PC-3 (cell line): ENCODE results near the gene P2RY14. TPM values are rescaled to one million over a fixed set of nuclear protein-coding genes. Genes with fewer than 3 reads are reported as not detected.

Experiments
- ATAC-seq: fragments of 200-7000 bp; cut with Tn5 transposase; 2 replicates; pipeline ENCODE4 v1.9.1; 2020; ENCODE audit warnings: mild to moderate bottlenecking, moderate library complexity
- BruUV-seq: library from RNA; stranded (reverse); fragments of 400-500 nt; replicated peaks from 2 replicates; lab custom pipeline; 2021; lab: Mats Ljungman, UMichigan
- CTCF ChIA-PET: fragments of 300-600 bp; sonication (Branson Sonifier 250); formaldehyde crosslinking; loops from one replicate; lab custom pipeline; 2022; ENCODE audit warnings: antibody characterized with exemption; lab: Charles Lee
- POLR2A ChIA-PET: fragments of 300-600 bp; sonication (Branson Sonifier 250); formaldehyde crosslinking; loops from one replicate; lab custom pipeline; 2022; ENCODE audit warnings: antibody characterized with exemption; ENCODE audit not compliant: unreplicated experiment; lab: Charles Lee
- DNase-seq: peaks from one replicate; pipeline ENCODE4 v3.0.0-alpha.2; 2015
- H2AFZ ChIP-seq: fragments of 300-600 bp; sonication (generic); 2 replicates; pipeline ENCODE4 v1.6.0; 2016; ENCODE audit warnings: antibody characterized with exemption, low read length
- H3F3A ChIP-seq: fragments of 300-600 bp; sonication (generic); one replicate; pipeline ENCODE4 v1.6.0; 2017; ENCODE audit warnings: antibody characterized with exemption, low read length, control low read depth, mild to moderate bottlenecking; ENCODE audit not compliant: unreplicated experiment
- H3K27ac ChIP-seq: fragments of 300-600 bp; sonication (generic); 2 replicates; pipeline ENCODE4 v1.5.1; 2016; ENCODE audit warnings: mild to moderate bottlenecking, low read length
- H3K27me3 ChIP-seq: fragments of 300-600 bp; sonication (generic); 2 replicates; pipeline ENCODE4 v1.6.1; 2016; ENCODE audit warnings: low read length, mixed read lengths
- H3K36me3 ChIP-seq: fragments of 300-600 bp; sonication (generic); 2 replicates; pipeline ENCODE4 v1.6.1; 2016; ENCODE audit warnings: low read depth, mixed run types, low read length, mixed read lengths
- H3K4me1 ChIP-seq: fragments of 300-600 bp; sonication (generic); 2 replicates; pipeline ENCODE4 v1.5.1; 2016; ENCODE audit warnings: low read length; ENCODE audit not compliant: insufficient read depth
- H3K4me2 ChIP-seq: fragments of 300-600 bp; sonication (generic); 2 replicates; pipeline ENCODE4 v1.6.0; 2016; ENCODE audit warnings: low read length
- H3K4me3 ChIP-seq: fragments of 300-600 bp; sonication (generic); 2 replicates; pipeline ENCODE4 v1.5.1; 2016; ENCODE audit warnings: mild to moderate bottlenecking, low read length, mixed read lengths
- H3K79me2 ChIP-seq: fragments of 300-600 bp; sonication (generic); 2 replicates; pipeline ENCODE4 v1.6.1; 2017; ENCODE audit warnings: low read length, mixed read lengths
- H3K9ac ChIP-seq: fragments of 300-600 bp; sonication (generic); 2 replicates; pipeline ENCODE4 v1.6.0; 2016; ENCODE audit warnings: mild to moderate bottlenecking, low read length
- H3K9me2 ChIP-seq: fragments of 300-600 bp; sonication (generic); replicated peaks from 2 replicates; pipeline ENCODE4 v1.6.1; 2016; ENCODE audit warnings: mixed run types, low read length, mixed read lengths
- H3K9me3 ChIP-seq: fragments of 300-600 bp; sonication (generic); 2 replicates; pipeline ENCODE4 v1.6.1; 2016; ENCODE audit warnings: low read length, mixed read lengths
- H4K20me1 ChIP-seq: fragments of 300-600 bp; sonication (generic); 2 replicates; pipeline ENCODE4 v1.6.1; 2016; ENCODE audit warnings: low read length, mixed read lengths
- EZH2 ChIP-seq: fragments of 300-600 bp; sonication (generic); IDR thresholded peaks from one replicate; pipeline ENCODE4 v1.6.1; 2017; ENCODE audit warnings: antibody characterized with exemption, mild to moderate bottlenecking, low read length; ENCODE audit not compliant: unreplicated experiment
- EZH2phosphoT487 ChIP-seq: fragments of 300-600 bp; sonication (generic); IDR thresholded peaks from 2 replicates; pipeline ENCODE4 v1.6.1; 2018; ENCODE audit warnings: mild to moderate bottlenecking, antibody characterized with exemption, low read length, borderline replicate concordance
- intact Hi-C: fragments of 100-400 bp; cut with micrococcal nuclease; formaldehyde crosslinking; loops from 2 replicates; pipeline ENCODE4 v1.9.0; 2023
- total RNA-seq: library from RNA; depleted of rRNA; stranded (reverse); fragments of >200 nt; gene quantifications from 2 replicates; pipeline ENCODE4 v1.2.3, GENCODE V29; 2014
- TF ChIP-seq, protein P1 (sequence below): fragments of 300-600 bp; sonication (generic); conservative IDR thresholded peaks from 2 replicates; pipeline ENCODE4 v1.5.1; 2017; ENCODE audit warnings: antibody characterized with exemption, low read depth, mild to moderate bottlenecking, low read length

P2RY14 gene
- total RNA-seq, 1 experiment from 2014 or later, result not detected

DNA sequence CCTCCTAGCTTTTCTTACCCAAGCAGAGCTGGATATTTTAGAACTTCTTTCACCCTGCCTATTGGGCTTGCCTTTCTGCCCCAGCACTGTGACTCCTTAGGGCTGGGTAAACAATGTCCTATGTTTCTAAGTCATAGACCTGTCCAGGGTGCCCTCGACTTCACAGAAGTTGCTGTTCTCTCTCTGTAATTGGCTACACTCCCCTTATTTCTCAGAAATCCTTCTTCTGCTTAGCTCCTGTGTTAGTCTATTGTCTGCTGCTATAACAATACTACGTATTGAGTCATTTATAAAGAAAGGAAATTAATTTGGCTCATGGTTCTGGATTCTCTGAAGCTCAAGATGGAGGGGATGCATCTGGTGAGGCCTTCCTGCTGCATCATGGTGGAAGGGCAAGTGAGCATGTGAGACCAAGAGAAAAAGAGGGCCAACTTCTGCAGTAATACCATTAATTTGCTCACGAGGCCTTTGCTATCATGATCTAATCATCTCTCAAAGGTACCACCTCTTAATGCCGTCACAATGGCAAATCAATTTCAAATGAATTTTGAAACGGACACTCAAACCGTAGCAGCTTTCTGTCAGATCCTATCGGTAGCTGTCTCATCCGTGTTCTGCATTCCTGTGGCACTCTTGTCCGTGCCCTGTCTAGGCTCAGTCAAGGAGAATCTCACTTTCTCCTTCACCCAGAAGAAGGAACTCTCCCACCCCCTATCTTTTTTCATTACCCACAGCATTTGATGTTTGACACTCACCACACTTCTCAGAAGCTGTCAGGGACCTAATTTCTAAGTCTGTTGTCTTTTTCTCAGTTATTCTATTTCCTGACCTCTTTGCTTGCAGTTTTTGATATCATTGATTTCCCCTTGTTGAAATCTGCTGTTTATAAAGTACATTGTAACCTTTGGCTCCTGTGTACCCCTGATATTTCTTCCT lies 53.0 kb downstream of the P2RY14 start:
- no peak overlapping the region for H3K4me2 ChIP-seq
- H3K4me3 ChIP-seq, result no peak overlapping the region
- ATAC-seq, result no peak

DNA sequence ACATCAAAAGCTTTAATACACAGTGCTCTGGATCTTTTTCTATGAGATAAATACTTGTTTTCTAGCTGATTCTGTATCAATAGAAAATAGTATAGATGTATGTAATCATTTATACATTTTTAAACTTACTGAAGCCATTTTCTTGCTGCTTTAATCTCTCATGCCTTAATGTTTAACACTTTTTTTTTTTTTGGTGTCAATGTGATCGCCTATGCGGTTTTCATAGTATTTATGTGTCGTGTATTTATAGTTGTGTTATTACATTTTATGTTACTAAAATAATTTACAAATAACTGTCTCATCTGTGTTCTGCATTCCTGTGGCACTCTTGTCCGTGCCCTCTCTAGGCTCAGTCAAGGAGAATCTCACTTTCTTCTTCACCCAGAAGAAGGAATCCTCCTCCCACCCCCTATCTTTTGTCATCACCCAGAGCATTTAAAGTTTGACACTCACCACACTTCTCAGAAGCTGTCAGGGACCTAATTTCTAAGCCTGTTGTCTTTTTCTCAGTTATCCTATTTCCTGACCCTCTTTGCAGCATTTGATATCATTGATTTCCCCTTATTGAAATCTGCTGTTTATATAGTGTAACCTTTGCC lies 54.0 kb downstream of the P2RY14 start:
- Histone ChIP-seq H3K4me2 (no peak overlapping the region), H3K27me3 (no peaks in the 10 kb centered on the region), H3K9me3 (no peaks in the 10 kb centered on the region), H3K4me3 (no peak overlapping the region), H4K20me1 (no peaks in the 10 kb centered on the region), H3K79me2 (no peaks in the 10 kb centered on the region), H2AFZ (no peak overlapping the region), H3K4me1 (peaks cover 35% of the 10 kb centered on the region), H3K9ac (no peak overlapping the region), H3K9me2 (no peaks in the 10 kb centered on the region), H3F3A (no peaks in the 10 kb centered on the region), H3K27ac (no peak overlapping the region), H3K36me3 (no peaks in the 10 kb centered on the region)
- intact Hi-C loops, result loop anchor here (10.0 kb wide), 1 partner anchor 690 kb away; no protein-coding TSS in a partner anchor
- DNase-seq (no peak), ATAC-seq (no peak)
- no peak for TF ChIP-seq EZH2
- TF ChIP-seq, protein P1, sequence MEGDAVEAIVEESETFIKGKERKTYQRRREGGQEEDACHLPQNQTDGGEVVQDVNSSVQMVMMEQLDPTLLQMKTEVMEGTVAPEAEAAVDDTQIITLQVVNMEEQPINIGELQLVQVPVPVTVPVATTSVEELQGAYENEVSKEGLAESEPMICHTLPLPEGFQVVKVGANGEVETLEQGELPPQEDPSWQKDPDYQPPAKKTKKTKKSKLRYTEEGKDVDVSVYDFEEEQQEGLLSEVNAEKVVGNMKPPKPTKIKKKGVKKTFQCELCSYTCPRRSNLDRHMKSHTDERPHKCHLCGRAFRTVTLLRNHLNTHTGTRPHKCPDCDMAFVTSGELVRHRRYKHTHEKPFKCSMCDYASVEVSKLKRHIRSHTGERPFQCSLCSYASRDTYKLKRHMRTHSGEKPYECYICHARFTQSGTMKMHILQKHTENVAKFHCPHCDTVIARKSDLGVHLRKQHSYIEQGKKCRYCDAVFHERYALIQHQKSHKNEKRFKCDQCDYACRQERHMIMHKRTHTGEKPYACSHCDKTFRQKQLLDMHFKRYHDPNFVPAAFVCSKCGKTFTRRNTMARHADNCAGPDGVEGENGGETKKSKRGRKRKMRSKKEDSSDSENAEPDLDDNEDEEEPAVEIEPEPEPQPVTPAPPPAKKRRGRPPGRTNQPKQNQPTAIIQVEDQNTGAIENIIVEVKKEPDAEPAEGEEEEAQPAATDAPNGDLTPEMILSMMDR, result no peak
- TF ChIP-seq EZH2phosphoT487, result no peak
- CTCF ChIA-PET, result no interaction called here
- POLR2A ChIA-PET, result no interaction called here
- BruUV-seq, result no TSS peak

More for the DNA sequence above, 53.0 kb downstream of the P2RY14 start:
- BruUV-seq, result no TSS peak
- intact Hi-C loops, result loop anchor here (5.0 to 10.0 kb wide), 2 partner anchors 207 to 689 kb away; no protein-coding TSS in a partner anchor
- H4K20me1 ChIP-seq, result no peaks in the 10 kb centered on the region
- TF ChIP-seq EZH2phosphoT487 (no peak), EZH2 (no peak)
- TF ChIP-seq, protein P1, result no peak
- peaks cover 31% of the 10 kb centered on the region for H3K4me1 ChIP-seq
- no peaks in the 10 kb centered on the region for H3K27me3 ChIP-seq
- no peak overlapping the region for H3K9ac ChIP-seq
- no peaks in the 10 kb centered on the region for H3F3A ChIP-seq
- no peak for DNase-seq
- no peaks in the 10 kb centered on the region for H3K36me3 ChIP-seq
- H3K9me2 ChIP-seq, result no peaks in the 10 kb centered on the region
- no peak overlapping the region for H2AFZ ChIP-seq
- ChIA-PET CTCF (no interaction called here), POLR2A (no interaction called here)
- H3K79me2 ChIP-seq, result no peaks in the 10 kb centered on the region
- H3K9me3 ChIP-seq, result no peaks in the 10 kb centered on the region
- H3K27ac ChIP-seq, result no peak overlapping the region
